HEK293T (cell line): Measurements from ENCODE around the gene KBTBD7.

Experiments used
- CTCF ChIA-PET: fragments of 350-600 bp; formaldehyde crosslinking; extraction: SDS; loops from one replicate; lab custom pipeline; 2021; ENCODE audit warnings: antibody characterized with exemption, inconsistent platforms; lab: Yijun Ruan, JAX
- POLR2A ChIA-PET: fragments of 350-600 bp; formaldehyde crosslinking; extraction: SDS; loops from one replicate; lab custom pipeline; 2020; ENCODE audit warnings: antibody characterized with exemption, inconsistent platforms; lab: Yijun Ruan, JAX
- DNase-seq: peaks from one replicate; pipeline ENCODE4 v3.0.0; 2012; ENCODE audit warnings: mixed read lengths; ENCODE audit errors: extremely low spot score
- ARNT ChIP-seq: fragments of 450-650 bp; IDR thresholded peaks from 2 replicates; pipeline ENCODE4 v1.6.1; 2017; ENCODE audit warnings: mild to moderate bottlenecking
- BHLHE40 ChIP-seq: fragments of 450-650 bp; IDR thresholded peaks from 2 replicates; pipeline ENCODE4 v1.6.1; 2016; ENCODE audit warnings: mild to moderate bottlenecking, moderate library complexity, borderline replicate concordance
- CTBP1 ChIP-seq: fragments of 450-650 bp; IDR thresholded peaks from 2 replicates; pipeline ENCODE4 v1.6.1; 2016; ENCODE audit warnings: borderline replicate concordance
- ELF4 ChIP-seq: fragments of 450-650 bp; IDR thresholded peaks from 2 replicates; pipeline ENCODE4 v1.6.1; 2017; ENCODE audit warnings: antibody characterized with exemption
- FOXA1 ChIP-seq: fragments of 450-650 bp; IDR thresholded peaks from 2 replicates; pipeline ENCODE4 v1.6.1; 2016; ENCODE audit warnings: mild to moderate bottlenecking
- FOXK2 ChIP-seq: fragments of 450-650 bp; IDR thresholded peaks from 2 replicates; pipeline ENCODE4 v1.6.1; 2016; ENCODE audit warnings: mild to moderate bottlenecking
- FOXM1 ChIP-seq: fragments of 450-650 bp; IDR thresholded peaks from 2 replicates; pipeline ENCODE4 v1.6.1; 2017; ENCODE audit warnings: mild to moderate bottlenecking, borderline replicate concordance
- HDGF ChIP-seq: fragments of 450-650 bp; IDR thresholded peaks from 2 replicates; pipeline ENCODE4 v1.6.1; 2017; ENCODE audit warnings: antibody characterized with exemption, borderline replicate concordance
- L3MBTL2 ChIP-seq: fragments of 450-650 bp; conservative IDR thresholded peaks from 2 replicates; pipeline ENCODE4 v1.6.1; 2016; ENCODE audit warnings: mild to moderate bottlenecking
- LEF1 ChIP-seq: fragments of 450-650 bp; IDR thresholded peaks from 2 replicates; pipeline ENCODE4 v1.6.1; 2017; ENCODE audit warnings: mild to moderate bottlenecking, borderline replicate concordance
- NFRKB ChIP-seq: fragments of 450-650 bp; IDR thresholded peaks from 2 replicates; pipeline ENCODE4 v1.6.1; 2016; ENCODE audit warnings: mild to moderate bottlenecking, moderate library complexity
- SP1 ChIP-seq: fragments of 450-650 bp; IDR thresholded peaks from 2 replicates; pipeline ENCODE4 v1.6.1; 2017
- SUZ12 ChIP-seq: fragments of 450-650 bp; IDR thresholded peaks from 2 replicates; pipeline ENCODE4 v1.6.1; 2016; ENCODE audit warnings: mild to moderate bottlenecking
- TARDBP ChIP-seq: fragments of 450-650 bp; IDR thresholded peaks from 2 replicates; pipeline ENCODE4 v1.6.1; 2016
- ZNF384 ChIP-seq: fragments of 450-650 bp; IDR thresholded peaks from 2 replicates; pipeline ENCODE4 v1.6.1; 2016
- TF ChIP-seq, protein P1 (sequence below): fragments of 450-650 bp; IDR thresholded peaks from 2 replicates; pipeline ENCODE4 v1.6.1; 2016

KBTBD7 gene

DNA sequence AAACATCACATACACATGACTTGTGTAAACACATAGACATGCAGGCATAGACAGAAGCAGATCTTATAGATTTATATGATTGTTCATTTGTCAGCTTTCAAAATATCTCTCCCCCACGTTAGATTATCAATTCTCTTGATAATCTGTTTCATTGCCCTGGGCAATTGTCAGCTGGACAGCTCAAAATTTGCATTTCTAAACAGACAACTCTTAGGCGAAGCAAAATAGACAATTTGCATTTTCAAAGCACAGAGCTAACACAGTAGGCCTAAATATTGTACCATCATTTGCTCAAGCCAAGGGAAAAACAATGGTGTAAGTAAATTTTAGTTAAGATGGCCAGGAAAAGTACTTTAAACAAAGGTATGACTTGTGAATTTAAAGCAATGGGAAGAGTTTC lies 37.7 kb downstream of the KBTBD7 start:
- POLR2A ChIA-PET: no interaction called here
- CTCF ChIA-PET: no interaction called here
- no peak for DNase-seq
- no peak for TF ChIP-seq NFRKB
- TF ChIP-seq ARNT: no peak
- no peak for TF ChIP-seq ELF4
- TF ChIP-seq SP1: no peak
- TF ChIP-seq SUZ12: no peak
- no peak for TF ChIP-seq LEF1
- TF ChIP-seq FOXM1: no peak
- TF ChIP-seq L3MBTL2: no peak
- TF ChIP-seq, protein P1, sequence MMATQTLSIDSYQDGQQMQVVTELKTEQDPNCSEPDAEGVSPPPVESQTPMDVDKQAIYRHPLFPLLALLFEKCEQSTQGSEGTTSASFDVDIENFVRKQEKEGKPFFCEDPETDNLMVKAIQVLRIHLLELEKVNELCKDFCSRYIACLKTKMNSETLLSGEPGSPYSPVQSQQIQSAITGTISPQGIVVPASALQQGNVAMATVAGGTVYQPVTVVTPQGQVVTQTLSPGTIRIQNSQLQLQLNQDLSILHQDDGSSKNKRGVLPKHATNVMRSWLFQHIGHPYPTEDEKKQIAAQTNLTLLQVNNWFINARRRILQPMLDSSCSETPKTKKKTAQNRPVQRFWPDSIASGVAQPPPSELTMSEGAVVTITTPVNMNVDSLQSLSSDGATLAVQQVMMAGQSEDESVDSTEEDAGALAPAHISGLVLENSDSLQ: no peak
- TF ChIP-seq BHLHE40: no peak
- TF ChIP-seq FOXA1: no peak
- TF ChIP-seq CTBP1: no peak
- no peak for TF ChIP-seq ZNF384
- TF ChIP-seq HDGF: no peak
- no peak for TF ChIP-seq FOXK2
- TF ChIP-seq TARDBP: no peak

DNA sequence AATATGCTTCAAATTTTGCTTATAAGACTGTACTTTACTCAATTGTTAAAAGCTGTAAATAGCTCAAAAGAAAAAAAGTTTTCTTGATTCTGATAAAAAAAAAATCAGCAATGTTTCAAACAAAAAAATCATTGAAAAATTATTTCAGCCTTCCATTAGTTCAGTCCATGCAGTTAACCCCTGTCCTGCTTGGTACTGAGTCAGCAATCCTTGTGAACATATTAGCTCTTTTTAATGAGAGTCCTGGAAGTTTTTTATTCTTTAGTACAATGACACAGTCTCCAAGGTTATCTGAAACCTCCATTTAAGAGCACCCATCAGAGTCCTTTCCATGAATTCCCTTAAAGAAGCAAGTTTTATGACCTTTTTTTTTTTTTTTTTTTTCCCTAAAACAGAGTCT lies 40.3 kb downstream of the KBTBD7 start:
- POLR2A ChIA-PET: no interaction called here
- TF ChIP-seq SP1 (no peak), ZNF384 (0 out of 2 replicates have a peak, but pooled peaks have one; percentile 6), NFRKB (no peak)
- CTCF ChIA-PET: no interaction called here
- no peak for DNase-seq

DNA sequence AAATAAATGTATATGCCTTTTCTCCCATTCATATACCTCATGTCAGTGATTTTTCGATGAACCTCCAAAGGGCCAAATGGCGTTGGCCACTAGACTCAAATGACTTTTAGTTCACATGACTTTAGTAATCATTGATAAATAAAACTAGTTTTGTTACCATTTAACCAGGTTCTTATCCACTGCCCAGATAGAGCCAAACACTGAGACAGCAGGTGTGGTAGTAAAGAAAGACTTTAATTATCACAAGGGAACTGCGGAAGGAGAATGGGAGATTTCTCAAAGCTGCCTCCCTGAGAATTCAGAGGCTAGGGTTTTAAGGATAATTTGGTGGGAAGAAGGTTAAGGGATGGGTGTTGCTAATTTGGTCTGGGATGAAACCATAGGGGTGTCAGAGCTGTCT lies 42.4 kb downstream of the KBTBD7 start:
- CTCF ChIA-PET: no interaction called here
- no peak for TF ChIP-seq CTBP1
- no peak for TF ChIP-seq BHLHE40
- TF ChIP-seq LEF1: no peak
- TF ChIP-seq FOXM1: no peak
- no peak for TF ChIP-seq ELF4
- TF ChIP-seq ARNT: no peak
- no peak for TF ChIP-seq ZNF384
- TF ChIP-seq L3MBTL2: no peak
- no peak for TF ChIP-seq SP1
- TF ChIP-seq, protein P1: no peak
- POLR2A ChIA-PET: no interaction called here
- no peak for DNase-seq

DNA sequence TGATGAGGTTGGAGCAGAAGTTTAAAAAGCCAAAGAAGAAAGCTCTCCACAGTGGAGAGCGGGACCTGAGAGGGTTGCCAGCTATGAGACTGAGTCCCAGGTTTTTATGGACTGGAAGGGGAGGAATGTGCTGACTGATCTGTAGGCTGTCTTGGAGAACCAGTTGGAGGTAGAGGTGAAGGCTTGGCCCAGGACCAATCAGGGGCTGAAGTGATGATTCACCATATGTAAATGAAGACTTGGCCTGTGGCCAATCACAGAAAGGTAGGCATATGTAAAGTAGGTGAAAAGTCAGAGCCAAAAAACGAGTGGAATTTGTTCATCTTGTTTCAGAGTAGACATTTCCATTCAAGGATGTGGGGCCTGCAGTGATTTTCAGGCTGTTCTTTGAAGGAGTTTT lies 44.3 kb downstream of the KBTBD7 start:
- TF ChIP-seq ELF4 (no peak), ARNT (no peak), FOXM1 (no peak), BHLHE40 (no peak), FOXA1 (no peak), ZNF384 (no peak), FOXK2 (no peak), SP1 (no peak), TARDBP (no peak), NFRKB (no peak), LEF1 (no peak), SUZ12 (no peak), L3MBTL2 (no peak), HDGF (no peak), CTBP1 (no peak)
- TF ChIP-seq, protein P1: no peak
- POLR2A ChIA-PET: no interaction called here
- DNase-seq: no peak
- CTCF ChIA-PET: no interaction called here

DNA sequence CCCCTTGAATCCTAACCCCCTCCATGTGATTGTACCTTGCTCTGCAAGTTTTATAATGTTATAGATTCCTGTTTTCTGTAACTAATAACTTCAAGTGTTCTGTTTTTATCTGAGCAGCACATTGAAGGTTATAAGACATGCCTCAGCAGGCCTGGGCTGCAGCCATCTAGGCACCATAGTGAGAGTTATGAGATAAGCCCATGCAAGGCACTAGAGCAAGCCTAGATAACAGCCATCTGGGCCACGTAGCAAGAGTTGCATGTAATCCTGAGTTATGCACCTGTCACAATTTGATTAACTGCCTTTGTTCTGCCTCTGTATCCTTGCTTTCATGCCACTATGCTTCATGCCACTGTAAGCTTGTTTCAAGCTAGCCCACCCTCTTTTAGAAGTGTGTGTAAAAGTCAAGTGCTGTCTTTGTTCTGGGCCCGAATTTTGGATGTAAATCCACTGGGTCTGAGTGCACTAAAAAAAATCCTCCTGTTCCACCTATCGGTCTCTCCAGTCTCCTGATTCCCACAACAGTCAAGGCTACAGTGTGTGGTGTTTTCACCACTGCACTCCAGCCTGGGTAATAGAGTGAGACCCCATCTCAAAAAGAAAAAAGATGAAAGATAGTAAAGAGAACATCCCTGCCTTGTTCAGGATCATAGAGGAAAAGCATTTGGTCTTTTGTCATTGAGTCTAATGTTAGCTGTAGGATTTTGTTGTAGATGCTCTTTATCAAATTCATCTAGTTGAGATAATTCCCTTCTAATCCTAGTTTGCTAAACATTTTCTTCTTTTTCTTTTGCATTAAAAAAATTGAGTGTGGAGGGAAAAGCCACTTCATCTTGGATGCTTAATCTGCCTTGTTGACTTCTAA lies 45.7 kb downstream of the KBTBD7 start:
- ChIA-PET CTCF (no interaction called here), POLR2A (no interaction called here)
- no peak for DNase-seq
- TF ChIP-seq FOXM1: no peak
- no peak for TF ChIP-seq HDGF
- no peak for TF ChIP-seq FOXA1
- no peak for TF ChIP-seq ELF4
- TF ChIP-seq SUZ12: no peak
- TF ChIP-seq BHLHE40: no peak
- TF ChIP-seq L3MBTL2: no peak
- TF ChIP-seq, protein P1: no peak
- no peak for TF ChIP-seq SP1
- no peak for TF ChIP-seq ZNF384
- TF ChIP-seq FOXK2: no peak
- no peak for TF ChIP-seq LEF1
- no peak for TF ChIP-seq TARDBP
